ENCODE measurements around the gene SPATA3. TPM values are rescaled to one million over a fixed set of nuclear protein-coding genes. Genes with fewer than 3 reads are reported as not detected.
A peak's percentile ranks its signal among the peaks of the same experiment; 100 is the strongest.

SPATA3 gene
- polyA plus RNA-seq (2013): 0.31 and 0.37 TPM in 2 replicates

GRCh38 chr2:230995821-230996220 lies at the start of gene SPATA3:
Gene SPATA3 (plus strand): TSS chr2:230996121. CDS start chr2:230996234, 113 bp downstream.
- no peaks in the 10 kb centered on the region for H3K9me3 ChIP-seq (ENCODE audit: insufficient read depth, low read depth, low read length)

DNA sequence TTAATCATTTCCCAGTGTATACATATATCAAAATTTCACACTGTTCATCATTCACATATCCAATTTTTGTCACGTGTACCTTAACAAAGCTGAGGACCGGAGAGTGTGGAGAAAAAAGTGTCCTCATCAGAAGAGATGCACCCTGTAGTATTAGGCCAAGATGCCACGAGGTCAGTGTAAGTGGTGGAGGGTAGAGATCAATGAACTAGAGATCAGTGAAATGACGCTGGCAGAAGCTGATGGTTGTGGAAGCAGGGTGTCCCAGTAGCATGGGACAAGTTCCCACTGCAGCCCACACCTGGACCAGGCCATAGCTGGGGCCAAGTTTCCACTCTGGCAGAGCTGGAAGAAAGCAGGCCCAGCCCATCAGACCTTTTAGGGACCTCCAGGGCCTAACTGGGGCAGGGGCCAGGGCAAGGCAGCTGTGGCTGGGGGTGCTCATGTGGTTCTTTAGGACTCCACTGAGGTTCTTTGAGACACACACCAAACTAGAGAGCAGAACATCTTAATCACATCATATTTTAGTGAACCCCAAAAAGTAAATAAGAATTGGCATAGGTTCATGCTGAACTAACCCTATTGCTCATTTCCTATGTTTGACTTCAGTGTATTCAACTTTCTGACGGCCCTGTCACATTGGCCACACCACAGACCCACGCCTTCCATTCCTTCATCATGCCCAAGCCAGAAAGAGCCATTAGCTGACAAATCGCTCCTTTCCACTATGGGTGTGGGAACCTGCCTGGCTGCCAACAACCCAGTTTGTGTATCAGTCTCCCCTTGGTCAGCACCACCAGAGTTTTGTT lies 49.3 kb upstream of the SPATA3 start:
- H3K4me1 ChIP-seq (ENCODE audit: control insufficient read depth in 1 of 2, insufficient read depth in 2 of 2, low read length in 2 of 2): peaks cover 11 to 25% of the 10 kb centered on the region in 2 experiments
- peak overlapping the region; percentile 77 for H4K91ac ChIP-seq (ENCODE audit: low read depth, low read length)
- peak overlapping the region; percentile 17 for H4K8ac ChIP-seq (ENCODE audit: low read depth, low read length)
- H2BK5ac ChIP-seq (ENCODE audit: low read depth, low read length, poor library complexity): peak overlapping the region; percentile 36
- H3K4me2 ChIP-seq (ENCODE audit: low read length): no peak overlapping the region
- no peak overlapping the region for H2AFZ ChIP-seq (ENCODE audit: insufficient read depth, low read length, poor library complexity)
- no peaks in the 10 kb centered on the region for H3K9me3 ChIP-seq (ENCODE audit: insufficient read depth, low read depth, low read length)
- H3K4ac ChIP-seq (ENCODE audit: low read depth, low read length): peak overlapping the region; percentile 6
- H3K23ac ChIP-seq (ENCODE audit: low read length): no peak overlapping the region
- no CpG with 5 or more reads among the region's 7 CpGs for WGBS (ENCODE audit: extremely low coverage, insufficient coverage, insufficient read length)
- DNase-seq: no peak
- H3K14ac ChIP-seq (ENCODE audit: low read length): peak overlapping the region; percentile 74
- H3K4me3 ChIP-seq (ENCODE audit: low read depth, low read length): no peak overlapping the region
- H3K27ac ChIP-seq (ENCODE audit: low read depth, low read length): no peak overlapping the region
- H3K27me3 ChIP-seq (ENCODE audit: insufficient read depth, low read length): no peaks in the 10 kb centered on the region
- no peak overlapping the region for H4K12ac ChIP-seq (ENCODE audit: low read depth, low read length)
- peaks cover 8% of the 10 kb centered on the region for H3K79me1 ChIP-seq (ENCODE audit: low read length)
- peak overlapping the region; percentile 49 for H3K18ac ChIP-seq (ENCODE audit: low read length)
- H3K36me3 ChIP-seq (ENCODE audit: control insufficient read depth in 1 of 2, insufficient read depth in 2 of 2, low read length in 2 of 2): no peaks in the 10 kb centered on the region
- H2BK120ac ChIP-seq (ENCODE audit: insufficient read depth, low read length, poor library complexity): peak overlapping the region; percentile 80
- no peak overlapping the region for H3K9ac ChIP-seq (ENCODE audit: low read length)
- peak overlapping the region; percentile 51 for H2AK5ac ChIP-seq (ENCODE audit: low read length)
- H2BK12ac ChIP-seq (ENCODE audit: low read length): peak overlapping the region; percentile 83
- no peaks in the 10 kb centered on the region for H3K79me2 ChIP-seq (ENCODE audit: control insufficient read depth, insufficient read depth, low read length, poor library complexity)

More at GRCh38 chr2:230995821-230996220, at the start of gene SPATA3:
- H2AFZ ChIP-seq (ENCODE audit: insufficient read depth, low read length, poor library complexity): no peak within 1 kb of the TSS
- no peak within 1 kb of the TSS for H4K12ac ChIP-seq (ENCODE audit: low read depth, low read length)
- no peak within 1 kb of the TSS for H3K27ac ChIP-seq (ENCODE audit: low read depth, low read length)
- H2BK12ac ChIP-seq (ENCODE audit: low read length): no peak within 1 kb of the TSS
- no CpG with 5 or more reads among the region's 9 CpGs for WGBS (ENCODE audit: extremely low coverage, insufficient coverage, insufficient read length)
- no peak within 1 kb of the TSS for H3K9ac ChIP-seq (ENCODE audit: low read length)
- H3K23ac ChIP-seq (ENCODE audit: low read length): no peak within 1 kb of the TSS
- no peak within 1 kb of the TSS for H3K4ac ChIP-seq (ENCODE audit: low read depth, low read length)
- no peak within 1 kb of the TSS for H4K8ac ChIP-seq (ENCODE audit: low read depth, low read length)
- no peaks in the 10 kb centered on the region for H3K79me2 ChIP-seq (ENCODE audit: control insufficient read depth, insufficient read depth, low read length, poor library complexity)
- no peak within 1 kb of the TSS for H2BK120ac ChIP-seq (ENCODE audit: insufficient read depth, low read length, poor library complexity)
- H3K4me2 ChIP-seq (ENCODE audit: low read length): no peak within 1 kb of the TSS
- H3K4me1 ChIP-seq (ENCODE audit: control insufficient read depth in 1 of 2, insufficient read depth in 2 of 2, low read length in 2 of 2): no peaks in the 10 kb centered on the region
- no peaks in the 10 kb centered on the region for H3K27me3 ChIP-seq (ENCODE audit: insufficient read depth, low read length)
- no peak within 1 kb of the TSS for H3K4me3 ChIP-seq (ENCODE audit: low read depth, low read length)
- H3K79me1 ChIP-seq (ENCODE audit: low read length): no peaks in the 10 kb centered on the region
- DNase-seq: no peak
- H3K18ac ChIP-seq (ENCODE audit: low read length): no peak within 1 kb of the TSS
- no peak within 1 kb of the TSS for H4K91ac ChIP-seq (ENCODE audit: low read depth, low read length)
- H2AK5ac ChIP-seq (ENCODE audit: low read length): no peak within 1 kb of the TSS
- no peak within 1 kb of the TSS for H3K14ac ChIP-seq (ENCODE audit: low read length)
- no peaks in the 10 kb centered on the region for H3K36me3 ChIP-seq (ENCODE audit: control insufficient read depth in 1 of 2, insufficient read depth in 2 of 2, low read length in 2 of 2)
- H2BK5ac ChIP-seq (ENCODE audit: low read depth, low read length, poor library complexity): no peak within 1 kb of the TSS

- Histone ChIP-seq H3K14ac (ENCODE audit: low read length) (no peak overlapping the region), H3K27me3 (ENCODE audit: insufficient read depth, low read length) (no peaks in the 10 kb centered on the region), H3K18ac (ENCODE audit: low read length) (no peak overlapping the region), H4K8ac (ENCODE audit: low read depth, low read length) (no peak overlapping the region), H2AFZ (ENCODE audit: insufficient read depth, low read length, poor library complexity) (no peak overlapping the region), H3K4me1 (ENCODE audit: control insufficient read depth in 1 of 2, insufficient read depth in 2 of 2, low read length in 2 of 2) (peaks cover 11 to 25% of the 10 kb centered on the region in 2 experiments), H3K27ac (ENCODE audit: low read depth, low read length) (no peak overlapping the region), H3K36me3 (ENCODE audit: control insufficient read depth in 1 of 2, insufficient read depth in 2 of 2, low read length in 2 of 2) (no peaks in the 10 kb centered on the region), H3K4ac (ENCODE audit: low read depth, low read length) (no peak overlapping the region), H3K79me2 (ENCODE audit: control insufficient read depth, insufficient read depth, low read length, poor library complexity) (no peaks in the 10 kb centered on the region), H3K4me2 (ENCODE audit: low read length) (no peak overlapping the region), H2AK5ac (ENCODE audit: low read length) (no peak overlapping the region), H3K23ac (ENCODE audit: low read length) (no peak overlapping the region), H4K91ac (ENCODE audit: low read depth, low read length) (peak overlapping the region; percentile 77), H3K9me3 (ENCODE audit: insufficient read depth, low read depth, low read length) (no peaks in the 10 kb centered on the region), H3K79me1 (ENCODE audit: low read length) (peaks cover 8% of the 10 kb centered on the region), H2BK5ac (ENCODE audit: low read depth, low read length, poor library complexity) (no peak overlapping the region), H3K9ac (ENCODE audit: low read length) (no peak overlapping the region), H4K12ac (ENCODE audit: low read depth, low read length) (no peak overlapping the region), H2BK12ac (ENCODE audit: low read length) (peak overlapping the region; percentile 74), H2BK120ac (ENCODE audit: insufficient read depth, low read length, poor library complexity) (no peak overlapping the region), H3K4me3 (ENCODE audit: low read depth, low read length) (no peak overlapping the region)
- WGBS (ENCODE audit: extremely low coverage, insufficient coverage, insufficient read length): no CpG with 5 or more reads among the region's 3 CpGs
- DNase-seq: no peak
Measured at GRCh38 chr2:230947235-230947576, 48.7 kb upstream of the SPATA3 start.

DNA sequence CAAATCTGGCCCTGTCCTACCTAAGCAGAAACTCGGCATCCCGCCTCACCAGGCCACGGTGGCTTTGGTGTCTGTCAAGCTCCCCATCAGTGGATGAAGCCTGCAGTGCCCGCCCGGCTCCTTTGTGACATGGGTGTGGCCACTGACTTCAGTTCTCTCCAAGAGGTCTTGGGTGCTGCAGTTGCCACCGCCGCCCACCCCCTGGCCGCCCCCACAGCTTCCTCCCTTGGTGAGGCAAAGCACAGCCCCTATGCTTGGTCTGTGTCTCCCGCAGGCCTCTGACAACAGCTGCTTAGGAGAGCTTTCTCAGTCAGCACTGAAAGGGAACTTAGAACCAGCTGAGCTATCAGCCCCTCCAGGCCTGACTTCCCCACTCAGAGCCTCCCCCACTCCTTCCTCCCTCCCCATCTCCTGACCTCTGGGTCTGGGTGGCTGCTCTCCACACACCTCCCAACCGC lies 48.0 kb upstream of the SPATA3 start:
- Histone ChIP-seq H3K79me1 (ENCODE audit: low read length) (peaks cover 8% of the 10 kb centered on the region), H3K4me3 (ENCODE audit: low read depth, low read length) (no peak overlapping the region), H4K12ac (ENCODE audit: low read depth, low read length) (no peak overlapping the region), H4K91ac (ENCODE audit: low read depth, low read length) (no peak overlapping the region), H4K8ac (ENCODE audit: low read depth, low read length) (no peak overlapping the region), H2BK120ac (ENCODE audit: insufficient read depth, low read length, poor library complexity) (no peak overlapping the region), H2AK5ac (ENCODE audit: low read length) (no peak overlapping the region), H3K9me3 (ENCODE audit: insufficient read depth, low read depth, low read length) (peaks cover 3% of the 10 kb centered on the region), H3K27ac (ENCODE audit: low read depth, low read length) (no peak overlapping the region), H3K4me2 (ENCODE audit: low read length) (no peak overlapping the region), H3K18ac (ENCODE audit: low read length) (no peak overlapping the region), H3K4me1 (ENCODE audit: control insufficient read depth in 1 of 2, insufficient read depth in 2 of 2, low read length in 2 of 2) (peaks cover 11 to 25% of the 10 kb centered on the region in 2 experiments), H3K79me2 (ENCODE audit: control insufficient read depth, insufficient read depth, low read length, poor library complexity) (no peaks in the 10 kb centered on the region), H3K14ac (ENCODE audit: low read length) (no peak overlapping the region), H3K23ac (ENCODE audit: low read length) (no peak overlapping the region), H3K4ac (ENCODE audit: low read depth, low read length) (no peak overlapping the region), H2BK12ac (ENCODE audit: low read length) (no peak overlapping the region), H2BK5ac (ENCODE audit: low read depth, low read length, poor library complexity) (no peak overlapping the region), H3K27me3 (ENCODE audit: insufficient read depth, low read length) (no peaks in the 10 kb centered on the region), H3K36me3 (ENCODE audit: control insufficient read depth in 1 of 2, insufficient read depth in 2 of 2, low read length in 2 of 2) (no peaks in the 10 kb centered on the region), H2AFZ (ENCODE audit: insufficient read depth, low read length, poor library complexity) (no peak overlapping the region), H3K9ac (ENCODE audit: low read length) (no peak overlapping the region)
- no CpG with 5 or more reads among the region's 10 CpGs for WGBS (ENCODE audit: extremely low coverage, insufficient coverage, insufficient read length)
- no peak for DNase-seq

Measured in trophoblast cell (in vitro differentiated cells and primary cell).